Activated CD4-positive, alpha-beta memory T cell treated with anti-CD3 and anti-CD28 coated beads, Interleukin-2, amount 10 ng/mL, durations not matched to agents 7 days and 5 days (primary cell): ENCODE data around the gene ZFYVE28. TPM values are rescaled to one million over a fixed set of nuclear protein-coding genes. Genes with fewer than 3 reads are reported as not detected.
A peak's percentile ranks its signal among the peaks of the same experiment; 100 is the strongest.

Experiments used
- CTCF ChIA-PET: fragments of 350-600 bp; sonication (Branson Sonifier 250); formaldehyde crosslinking; loops from one replicate; lab custom pipeline; 2021; ENCODE audit warnings: antibody characterized with exemption, inconsistent platforms; lab: Charles Lee
- POLR2A ChIA-PET: fragments of 350-600 bp; sonication (Branson Sonifier 250); formaldehyde crosslinking; loops from one replicate; lab custom pipeline; 2021; ENCODE audit warnings: antibody characterized with exemption; lab: Charles Lee
- DNase-seq: peaks from one replicate; pipeline ENCODE4 v3.0.0-alpha.2; 2020
- H3K27ac Mint-ChIP-seq: one replicate; pipeline ENCODE4 v1.8.0; 2021; ENCODE audit warnings: mild to moderate bottlenecking, mixed read lengths
- H3K27me3 Mint-ChIP-seq: one replicate; pipeline ENCODE4 v1.8.0; 2021; ENCODE audit warnings: mixed read lengths
- H3K36me3 Mint-ChIP-seq: one replicate; pipeline ENCODE4 v1.8.0; 2021; ENCODE audit warnings: low read depth, mixed read lengths
- H3K4me1 Mint-ChIP-seq: one replicate; pipeline ENCODE4 v1.8.0; 2021; ENCODE audit warnings: mixed read lengths
- H3K4me3 Mint-ChIP-seq: one replicate; pipeline ENCODE4 v1.8.0; 2021; ENCODE audit warnings: mild to moderate bottlenecking, mixed read lengths
- H3K9me3 Mint-ChIP-seq: one replicate; pipeline ENCODE4 v1.8.0; 2021; ENCODE audit warnings: mixed read lengths
- total RNA-seq, 2 experiments: library from RNA; stranded (reverse); gene quantifications; one replicate each; pipeline ENCODE4 v1.2.3, GENCODE V29; 2021

The ZFYVE28 gene
- total RNA-seq, 2 experiments from 2014 or later, result 38.9 to 40.1 TPM

DNA sequence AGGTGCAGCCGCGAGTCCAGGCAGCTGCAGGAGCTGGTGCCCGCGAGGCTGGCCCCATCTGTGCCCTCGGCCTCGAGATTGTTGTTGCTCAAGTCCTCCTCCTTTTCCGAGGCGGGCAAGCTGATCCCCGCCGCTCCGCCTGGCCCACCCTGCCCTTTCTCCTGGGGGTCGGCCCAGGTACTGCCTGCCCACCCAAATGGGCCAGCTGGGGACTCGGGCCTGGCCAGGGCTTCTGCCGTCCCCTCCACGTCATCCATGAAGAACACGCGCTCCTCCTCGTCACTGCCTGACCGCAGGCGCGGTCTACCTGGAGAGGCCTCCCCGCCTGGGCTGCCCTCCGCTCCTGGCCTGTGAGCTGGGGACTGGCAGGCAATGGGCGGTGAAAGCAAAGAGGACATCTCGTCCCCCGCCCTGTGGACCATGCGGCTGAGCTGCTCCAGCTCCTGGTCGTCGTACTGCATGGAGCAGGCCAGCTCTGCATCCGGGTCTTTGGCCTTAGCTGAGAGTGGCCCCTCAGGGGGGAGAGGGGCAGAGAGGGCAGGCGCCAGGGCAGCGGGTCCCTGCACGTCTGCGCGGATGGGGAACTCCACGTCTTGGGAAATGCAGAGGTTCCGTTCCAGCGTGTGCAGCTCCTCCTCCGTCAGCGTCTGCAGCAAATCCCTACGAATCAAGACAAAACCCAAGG lies 113.4 kb downstream of the ZFYVE28 start:
- POLR2A ChIA-PET, result no interaction called here
- peak; percentile 9 for DNase-seq
- Mint-ChIP-seq H3K4me3 (no peak overlapping the region), H3K36me3 (peaks cover 25% of the 10 kb centered on the region), H3K27ac (no peak overlapping the region), H3K9me3 (peaks cover 6% of the 10 kb centered on the region), H3K4me1 (no peaks in the 10 kb centered on the region), H3K27me3 (no peaks in the 10 kb centered on the region)
- CTCF ChIA-PET, result no interaction called here

DNA sequence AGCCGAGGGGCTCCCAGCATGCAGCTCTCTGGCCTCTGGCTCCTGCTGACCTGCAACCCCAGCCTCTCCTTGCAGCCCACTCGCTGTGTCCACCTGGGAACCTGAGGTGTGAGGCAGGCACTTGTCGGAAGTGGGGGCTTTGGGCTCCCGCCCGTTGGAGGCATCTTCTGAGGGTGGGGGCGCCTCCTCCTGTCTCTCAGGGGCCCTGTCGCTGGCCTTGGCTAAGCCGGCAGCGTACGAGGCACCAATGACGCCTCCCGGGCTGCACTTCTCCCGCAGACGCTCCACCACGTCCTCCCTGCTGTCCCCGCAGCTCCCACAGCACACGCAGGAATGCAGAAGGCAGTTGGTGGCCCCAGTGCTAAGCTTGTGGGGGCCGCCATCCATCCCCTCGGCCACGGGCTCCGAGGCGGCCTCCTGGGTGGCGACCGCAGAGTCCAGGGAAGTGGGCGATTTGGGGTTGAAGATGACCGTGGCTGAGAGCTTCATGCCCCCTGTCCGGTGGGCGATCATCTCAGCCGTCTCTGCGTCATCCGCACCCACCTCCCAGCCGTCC lies 114.0 kb downstream of the ZFYVE28 start:
- Mint-ChIP-seq H3K36me3 (peaks cover 25% of the 10 kb centered on the region), H3K27me3 (no peaks in the 10 kb centered on the region), H3K9me3 (peaks cover 4% of the 10 kb centered on the region), H3K27ac (no peak overlapping the region), H3K4me3 (no peak overlapping the region), H3K4me1 (no peaks in the 10 kb centered on the region)
- ChIA-PET POLR2A (no interaction called here), CTCF (no interaction called here)
- peak; percentile 10 for DNase-seq

DNA sequence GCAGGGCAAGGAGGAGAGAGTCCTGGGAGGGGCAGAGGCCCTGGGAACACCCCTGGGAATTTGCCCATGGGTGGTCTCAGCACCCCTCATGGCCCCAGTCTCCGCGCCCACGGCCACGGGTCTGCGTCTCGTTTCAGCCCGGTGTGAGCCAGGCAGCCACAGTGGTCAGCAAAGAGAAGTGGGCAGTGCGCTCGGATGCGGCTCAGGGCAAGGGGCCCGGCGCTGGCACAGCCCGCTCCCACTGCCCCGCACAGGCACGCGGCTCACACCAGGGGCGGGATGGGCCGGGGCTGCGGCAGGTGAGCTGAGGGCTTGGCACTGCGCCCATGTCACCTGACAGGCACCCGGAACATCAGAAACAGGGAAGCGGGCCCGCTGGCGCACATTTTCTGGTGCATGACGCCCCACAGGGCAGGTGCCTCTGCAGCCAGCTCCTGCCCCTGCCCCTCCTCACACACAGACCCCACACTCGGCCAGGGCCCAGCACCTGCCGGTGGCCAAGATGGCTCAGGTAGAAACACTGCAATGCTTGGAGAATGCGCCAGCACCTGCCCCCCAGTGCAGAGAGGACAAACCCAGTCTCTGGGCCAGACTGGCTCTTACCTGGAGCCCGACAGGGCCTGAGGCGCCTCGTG lies 114.6 kb downstream of the ZFYVE28 start:
- H3K27ac Mint-ChIP-seq, result no peak overlapping the region
- POLR2A ChIA-PET, result no interaction called here
- peaks cover 30% of the 10 kb centered on the region for H3K36me3 Mint-ChIP-seq
- H3K27me3 Mint-ChIP-seq, result no peaks in the 10 kb centered on the region
- H3K4me1 Mint-ChIP-seq, result no peaks in the 10 kb centered on the region
- H3K9me3 Mint-ChIP-seq, result peaks cover 4% of the 10 kb centered on the region
- H3K4me3 Mint-ChIP-seq, result no peak overlapping the region
- CTCF ChIA-PET, result no interaction called here
- peak; percentile 1 for DNase-seq

DNA sequence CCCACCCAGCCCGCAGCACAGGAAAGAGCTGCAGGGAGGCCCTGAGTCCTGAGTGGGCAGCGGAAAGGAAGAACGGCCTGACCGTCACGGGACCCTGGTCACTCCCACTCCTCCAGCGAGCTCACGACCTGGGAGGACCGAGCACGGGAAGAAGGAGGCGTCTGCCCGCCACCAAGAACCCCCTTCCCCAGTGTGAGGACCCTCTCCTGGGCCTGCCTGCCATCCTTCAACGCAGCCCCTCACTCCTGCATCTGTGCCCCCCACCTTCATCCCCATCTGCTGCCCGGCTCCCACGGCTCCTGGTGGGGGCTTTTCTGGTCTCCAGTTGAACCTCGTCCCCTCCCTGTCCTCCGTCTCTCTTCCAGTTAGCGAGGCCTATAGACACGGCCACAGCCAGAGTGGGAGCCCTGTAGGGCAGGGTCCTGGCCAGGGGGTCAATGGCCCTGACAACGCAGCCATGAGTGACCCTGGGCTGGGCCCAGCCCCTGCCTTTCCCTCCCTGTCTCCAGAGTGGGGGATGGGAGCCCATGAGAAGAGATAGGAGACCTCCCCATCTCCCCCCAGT lies 115.2 kb downstream of the ZFYVE28 start:
- Mint-ChIP-seq H3K27ac (no peak overlapping the region), H3K36me3 (peaks cover 35% of the 10 kb centered on the region), H3K27me3 (no peaks in the 10 kb centered on the region), H3K9me3 (peaks cover 4% of the 10 kb centered on the region), H3K4me1 (no peaks in the 10 kb centered on the region), H3K4me3 (no peak overlapping the region)
- POLR2A ChIA-PET, result no interaction called here
- DNase-seq, result peak; percentile 12
- CTCF ChIA-PET, result no interaction called here

DNA sequence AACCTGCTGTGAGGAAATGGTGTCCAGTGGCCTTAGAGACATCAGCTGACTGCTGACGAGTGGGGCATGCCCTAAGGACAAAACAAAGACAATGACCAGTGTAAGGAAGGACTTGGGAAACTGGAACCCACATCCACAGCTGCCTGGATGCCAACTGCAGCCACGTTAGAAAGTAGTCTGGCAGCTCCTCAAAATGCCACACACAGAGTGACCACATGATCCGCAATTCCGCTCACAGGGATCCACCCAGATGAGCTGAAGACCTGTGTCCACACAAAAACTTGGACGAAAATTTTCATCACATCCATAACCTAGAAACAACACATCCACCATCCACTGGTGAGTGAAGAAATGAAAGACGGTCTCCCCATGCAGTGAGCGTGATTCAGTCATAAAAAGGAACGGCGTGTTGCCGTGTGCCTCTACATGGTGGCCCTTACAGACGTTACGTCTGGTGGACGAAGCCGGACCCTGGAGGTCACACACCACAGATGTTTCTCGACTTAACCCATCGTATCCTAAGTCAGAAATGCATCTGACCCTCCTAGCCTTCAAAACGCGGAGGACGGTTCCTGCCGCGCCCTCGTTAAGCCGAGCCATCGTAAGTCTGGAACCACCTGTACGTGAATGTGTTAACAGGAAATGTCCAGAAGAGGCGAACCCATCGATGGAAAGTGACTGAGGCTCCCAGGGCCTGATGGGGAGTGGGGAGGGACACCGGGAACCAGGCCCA lies 115.9 kb downstream of the ZFYVE28 start:
- H3K36me3 Mint-ChIP-seq, result peaks cover 35% of the 10 kb centered on the region
- H3K9me3 Mint-ChIP-seq, result peaks cover 4% of the 10 kb centered on the region
- H3K4me1 Mint-ChIP-seq, result peaks cover under 1% of the 10 kb centered on the region
- ChIA-PET CTCF (no interaction called here), POLR2A (interaction anchor here (0.8 kb wide), 1 partner anchor 14 kb away, joined by 3 read pairs; no protein-coding TSS in a partner anchor)
- no peak overlapping the region for H3K27ac Mint-ChIP-seq
- H3K27me3 Mint-ChIP-seq, result no peaks in the 10 kb centered on the region
- H3K4me3 Mint-ChIP-seq, result no peak overlapping the region
- peak; percentile 5 for DNase-seq

DNA sequence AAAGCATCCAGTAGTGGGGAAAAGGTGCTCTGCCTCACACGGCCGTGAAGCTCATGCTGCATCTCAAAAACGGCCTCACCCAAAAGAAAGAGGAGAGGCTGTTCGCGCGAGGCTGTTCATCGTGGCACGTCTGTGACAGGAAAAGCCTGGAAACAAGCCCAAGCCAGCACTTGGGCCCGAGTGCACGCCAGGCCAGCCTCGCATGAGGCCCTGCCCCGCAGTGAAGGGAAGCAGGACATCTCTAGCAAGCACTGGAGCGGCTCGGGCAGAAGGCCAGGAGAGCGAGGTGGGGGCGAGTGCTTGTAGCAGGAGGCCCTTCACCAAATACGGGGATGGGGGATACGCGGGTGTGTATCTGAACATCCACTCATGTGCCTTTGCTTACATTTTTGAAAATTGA lies 116.6 kb downstream of the ZFYVE28 start:
- Mint-ChIP-seq H3K4me1 (peaks cover 2% of the 10 kb centered on the region), H3K9me3 (peaks cover 1% of the 10 kb centered on the region), H3K4me3 (no peak overlapping the region), H3K27me3 (no peaks in the 10 kb centered on the region), H3K36me3 (peaks cover 39% of the 10 kb centered on the region), H3K27ac (no peak overlapping the region)
- peak; percentile 1 for DNase-seq
- ChIA-PET CTCF (no interaction called here), POLR2A (interaction anchor here (0.8 to 1.4 kb wide), 2 partner anchors 10 to 13 kb away, joined by 3 to 4 read pairs; no protein-coding TSS in a partner anchor)

DNA sequence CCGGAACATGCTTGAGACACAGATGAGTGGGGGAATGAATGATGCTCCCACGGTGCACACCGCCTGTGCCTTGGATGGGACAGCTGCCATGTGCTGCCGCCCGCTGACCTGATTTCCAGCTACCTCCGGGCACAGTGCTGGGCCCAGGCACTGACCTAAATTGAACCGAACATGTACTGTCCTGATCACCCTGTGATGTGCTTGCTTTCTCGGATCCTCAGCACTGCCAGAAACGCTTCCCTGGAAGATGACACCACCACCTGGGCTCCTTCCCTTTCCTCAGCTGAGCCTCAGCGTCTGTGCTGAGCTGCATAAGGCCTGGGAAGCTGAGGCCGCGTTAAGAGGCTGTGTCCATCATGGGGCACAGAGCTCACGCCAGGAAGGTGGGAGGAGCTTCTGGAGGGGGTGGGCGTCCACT lies 117.2 kb downstream of the ZFYVE28 start:
- peak; percentile 4 for DNase-seq
- CTCF ChIA-PET, result no interaction called here
- peaks cover 39% of the 10 kb centered on the region for H3K36me3 Mint-ChIP-seq
- POLR2A ChIA-PET, result interaction anchor here (1.4 kb wide), 1 partner anchor 10 kb away, joined by 4 read pairs; no protein-coding TSS in a partner anchor
- no peaks in the 10 kb centered on the region for H3K9me3 Mint-ChIP-seq
- peaks cover 2% of the 10 kb centered on the region for H3K4me1 Mint-ChIP-seq
- no peak overlapping the region for H3K4me3 Mint-ChIP-seq
- no peaks in the 10 kb centered on the region for H3K27me3 Mint-ChIP-seq
- no peak overlapping the region for H3K27ac Mint-ChIP-seq

DNA sequence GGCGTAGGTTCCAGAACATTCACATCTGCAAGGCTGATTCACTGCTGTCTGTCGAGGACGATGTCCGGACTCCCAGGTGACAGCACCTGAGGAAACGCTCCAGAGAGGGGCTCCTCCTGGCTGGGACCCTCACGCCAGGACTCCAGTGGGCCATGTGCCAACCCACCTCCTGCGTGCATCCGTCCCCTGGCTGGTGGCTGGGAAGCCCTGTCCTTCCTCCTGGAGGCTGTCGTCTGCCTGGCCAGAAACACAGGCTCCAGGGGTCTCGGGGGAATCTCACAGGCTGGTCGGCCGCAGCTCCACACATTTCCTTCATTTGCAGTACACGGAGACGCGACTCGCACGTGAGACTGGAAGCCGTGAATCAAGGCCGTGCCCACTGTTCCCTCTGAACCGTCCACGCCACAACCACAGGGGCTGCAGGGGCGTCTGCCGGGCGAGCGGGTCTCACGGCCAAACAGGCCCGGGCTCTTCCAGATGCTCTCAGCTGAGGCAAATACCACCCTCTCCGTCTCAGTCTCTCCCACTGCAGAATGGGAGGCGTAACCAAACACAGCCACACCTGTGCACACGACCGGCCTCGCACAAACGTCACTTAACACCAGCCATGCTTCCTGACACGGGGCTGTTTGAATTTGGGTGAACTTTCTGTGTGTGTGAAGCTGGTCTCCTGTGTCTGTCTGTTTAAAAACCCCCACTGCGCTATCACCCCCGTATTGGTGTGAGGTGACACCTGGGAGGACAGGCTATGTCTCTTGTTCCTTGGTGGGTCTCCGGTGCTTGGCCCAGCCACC lies 117.8 kb downstream of the ZFYVE28 start:
- POLR2A ChIA-PET, result interaction anchor here (1.4 kb wide), 1 partner anchor 11 kb away, joined by 4 read pairs; no protein-coding TSS in a partner anchor
- DNase-seq, result peak; percentile 12

DNA sequence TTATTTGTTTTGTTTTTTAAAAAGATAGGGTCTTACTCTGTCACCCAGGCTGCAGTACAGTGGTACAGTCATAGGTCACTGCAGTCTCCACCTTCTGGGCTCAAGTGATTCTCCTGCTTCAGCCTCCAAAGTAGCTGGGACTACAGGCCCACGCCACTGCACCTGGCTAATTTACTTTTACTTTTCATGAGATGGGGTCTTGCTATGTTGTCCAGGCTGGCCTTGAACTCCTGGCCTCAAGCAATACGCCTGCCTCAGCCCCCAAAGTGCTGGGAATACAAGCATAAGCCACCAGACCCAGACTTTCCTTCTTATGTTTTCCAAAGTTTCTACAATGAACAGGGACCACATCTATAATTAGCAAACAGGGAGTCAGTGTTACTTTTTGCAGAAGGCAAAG lies 118.7 kb downstream of the ZFYVE28 start:
- Mint-ChIP-seq H3K27me3 (no peaks in the 10 kb centered on the region), H3K27ac (no peak overlapping the region), H3K4me1 (peaks cover 8% of the 10 kb centered on the region), H3K9me3 (no peaks in the 10 kb centered on the region), H3K4me3 (no peak overlapping the region), H3K36me3 (peaks cover 42% of the 10 kb centered on the region)
- ChIA-PET POLR2A (no interaction called here), CTCF (no interaction called here)
- DNase-seq, result no peak

More for the DNA sequence above, 117.8 kb downstream of the ZFYVE28 start:
- H3K9me3 Mint-ChIP-seq, result no peaks in the 10 kb centered on the region
- CTCF ChIA-PET, result no interaction called here
- H3K36me3 Mint-ChIP-seq, result peaks cover 41% of the 10 kb centered on the region
- no peaks in the 10 kb centered on the region for H3K27me3 Mint-ChIP-seq
- peaks cover 3% of the 10 kb centered on the region for H3K4me1 Mint-ChIP-seq
- no peak overlapping the region for H3K27ac Mint-ChIP-seq
- no peak overlapping the region for H3K4me3 Mint-ChIP-seq

DNA sequence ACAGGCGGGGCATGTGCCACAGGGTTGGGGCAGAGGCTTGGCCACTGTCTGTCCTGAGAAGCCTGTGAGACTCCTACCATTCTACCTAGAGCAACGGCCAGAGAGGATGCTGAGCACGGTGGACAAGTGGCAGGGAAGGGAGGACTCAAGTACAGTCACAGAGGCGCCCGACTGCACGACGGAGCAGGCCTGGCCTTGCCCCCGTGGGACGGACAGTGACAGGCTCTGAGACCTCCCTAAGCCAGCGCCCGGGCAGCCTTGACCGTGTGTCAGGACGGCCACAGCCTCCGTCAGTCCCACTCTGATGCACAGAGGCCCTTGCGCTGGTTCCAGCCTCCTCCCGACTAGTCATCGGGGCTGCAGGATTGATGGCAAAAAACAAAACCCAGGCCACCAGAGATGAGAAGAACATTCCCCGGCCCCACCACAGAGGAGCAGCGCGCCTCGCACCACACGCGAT lies 119.9 kb downstream of the ZFYVE28 start:
- ChIA-PET CTCF (no interaction called here), POLR2A (no interaction called here)
- no peak overlapping the region for H3K27ac Mint-ChIP-seq
- H3K4me3 Mint-ChIP-seq, result no peak overlapping the region
- H3K4me1 Mint-ChIP-seq, result peaks cover 9% of the 10 kb centered on the region
- H3K9me3 Mint-ChIP-seq, result no peaks in the 10 kb centered on the region
- DNase-seq, result no peak
- peaks cover 42% of the 10 kb centered on the region for H3K36me3 Mint-ChIP-seq
- H3K27me3 Mint-ChIP-seq, result no peaks in the 10 kb centered on the region

DNA sequence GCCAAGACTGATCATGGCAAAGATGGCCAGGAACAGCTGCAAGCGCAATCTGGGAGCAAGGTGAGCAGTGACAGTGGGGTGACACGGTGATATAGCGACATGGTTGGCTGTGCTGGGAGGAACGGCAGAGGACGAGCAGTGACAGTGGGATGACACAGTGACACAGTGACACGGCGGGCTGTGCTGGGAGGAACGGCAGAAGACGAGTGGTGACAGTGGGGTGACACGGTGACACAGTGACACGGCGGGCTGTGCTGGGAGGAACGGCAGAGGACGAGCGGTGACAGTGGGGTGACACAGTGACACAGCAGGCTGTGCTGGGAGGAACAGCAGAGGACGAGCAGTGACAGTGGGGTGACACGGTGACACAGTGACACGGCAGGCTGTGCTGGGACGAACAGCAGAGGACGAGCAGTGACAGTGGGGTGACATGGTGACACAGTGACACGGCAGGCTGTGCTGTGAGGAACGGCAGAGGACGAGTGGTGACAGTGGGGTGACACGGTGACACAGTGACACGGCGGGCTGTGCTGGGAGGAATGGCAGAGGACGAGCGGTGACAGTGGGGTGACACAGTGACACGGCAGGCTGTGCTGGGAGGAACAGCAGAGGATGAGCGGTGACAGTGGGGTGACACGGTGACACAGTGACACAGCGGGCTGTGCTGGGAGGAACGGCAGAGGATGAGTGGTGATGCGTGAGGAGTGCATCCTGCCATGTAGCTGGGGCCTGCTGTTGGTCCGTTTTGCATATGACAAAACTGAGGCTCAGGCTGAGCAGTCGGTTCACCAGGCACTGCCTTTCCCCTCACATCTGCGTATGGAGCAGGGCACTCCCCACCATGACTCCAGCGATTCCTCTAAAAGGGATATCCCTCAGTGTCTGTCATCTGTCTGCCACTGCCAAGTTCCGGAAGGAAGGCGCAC lies 120.6 kb downstream of the ZFYVE28 start:
- ChIA-PET POLR2A (no interaction called here), CTCF (no interaction called here)
- no peaks in the 10 kb centered on the region for H3K27me3 Mint-ChIP-seq
- DNase-seq, result no peak
- H3K27ac Mint-ChIP-seq, result no peak overlapping the region
- peaks cover 9% of the 10 kb centered on the region for H3K4me1 Mint-ChIP-seq
- H3K9me3 Mint-ChIP-seq, result no peaks in the 10 kb centered on the region
- peaks cover 40% of the 10 kb centered on the region for H3K36me3 Mint-ChIP-seq
- H3K4me3 Mint-ChIP-seq, result no peak overlapping the region
